Pancreas (tissue), 10 donors: ENCODE data around the gene KAT2A. TPM values are rescaled to one million over a fixed set of nuclear protein-coding genes. Genes with fewer than 3 reads are reported as not detected.

ENCODE experiments used
- ATAC-seq, 4 donors: fragments of 200-7000 bp; cut with Tn5 transposase; one replicate each; pipeline versions ENCODE4 v1.8.0 to v1.9.1; 2020; ENCODE audit warnings: mild to moderate bottlenecking in 4 of 4, moderate library complexity in 4 of 4
- DNase-seq, 6 donors: peaks; one replicate each; pipeline ENCODE4 v3.0.0-alpha.2; 2020
- FAIRE-seq: peaks from 2 replicates; lab custom pipeline; 2012; peaks lifted over from hg19 to GRCh38; lab: Jason Lieb, UNC
- H3K27ac ChIP-seq, 4 donors: fragments of 200-600 bp; sonication (generic); 1 replicate in 3 of 4; 2 replicates in 1 of 4; pipeline versions ENCODE4 v1.5.0 to v1.8.0; 2020
- H3K27me3 ChIP-seq, 4 donors: fragments of 200-600 bp; one replicate each; pipeline ENCODE4 v1.8.0; 2021
- H3K36me3 ChIP-seq, 3 donors: fragments of 200-600 bp; sonication (generic) in 1 of 3; one replicate each; pipeline versions ENCODE4 v1.5.0 to v1.8.0; 2020 to 2021
- H3K4me1 ChIP-seq, 3 donors: fragments of 200-600 bp; one replicate each; pipeline ENCODE4 v1.8.0; 2021
- H3K4me3 ChIP-seq, 4 donors: fragments of 200-600 bp; sonication (generic) in 2 of 4; one replicate each; pipeline versions ENCODE4 v1.5.0 to v1.8.0; 2020 to 2021
- H3K9me3 ChIP-seq, 4 donors: fragments of 200-600 bp; one replicate each; pipeline ENCODE4 v1.8.0; 2021
- CTCF ChIP-seq, 4 donors: fragments of 200-600 bp; sonication (generic) in 3 of 4; IDR thresholded peaks; one replicate each; pipeline versions ENCODE4 v1.5.0 to v1.8.0; 2021; ENCODE audit warnings: antibody characterized with exemption in 4 of 4
- WGBS, 2 donors: extraction: QIAGEN DNeasy Blood & Tissue Kit; methylation state at CpG; one replicate each; pipeline ENCODE4 v1.1.7; 2013; 5-methylcytosine and 5-hydroxymethylcytosine counted together
- intact Hi-C, 3 donors: fragments of 100-400 bp; cut with DNase I; formaldehyde crosslinking; loops; one replicate each; pipeline versions ENCODE4 v1.11.1 to v1.14.2; 2022
- polyA plus RNA-seq, 2 donors: library from polyadenylated mRNA; stranded (reverse); fragments of 200-250 nt; gene quantifications; one replicate each; pipeline ENCODE4 v1.2.3, GENCODE V29; 2013
- total RNA-seq, 6 donors: library from RNA; stranded (reverse); fragmentation: NEBNext Ultra II Directional in 4 of 6; extraction: Animal tissue kit (Norgen Biotek cat#: 25700) in 4 of 6; gene quantifications; one replicate each; pipeline versions ENCODE4 v1.2.1 to v1.2.4, GENCODE V29; 2021 to 2023
- donor health status: healthy with polysubstance abuse.
- donor health status: DM: no; HTN: no; CAD: no; lungs with moderate emphysema.
- donor health status: DM: no; HTN: no; CAD: no.
- donor health status: control.
- donor health status: control.
- donor health status: Bipolar disorder and iron deficiency.
- donor health status: DM: yes; HTN: yes; CAD: no.
- donor health status: DM: no; HTN: no; CAD: no.
- donor health status: DM: no; HTN: no; CAD: no.
- donor health status: DM: yes; HTN: yes; CAD: no.

KAT2A gene
- total and polyA plus RNA-seq, 8 donors = 17.5 to 158 (median 25.2) TPM

GRCh38 chr17:42088736-42089135 lies 32.4 kb downstream of the KAT2A start:
- no peak for ATAC-seq

DNA sequence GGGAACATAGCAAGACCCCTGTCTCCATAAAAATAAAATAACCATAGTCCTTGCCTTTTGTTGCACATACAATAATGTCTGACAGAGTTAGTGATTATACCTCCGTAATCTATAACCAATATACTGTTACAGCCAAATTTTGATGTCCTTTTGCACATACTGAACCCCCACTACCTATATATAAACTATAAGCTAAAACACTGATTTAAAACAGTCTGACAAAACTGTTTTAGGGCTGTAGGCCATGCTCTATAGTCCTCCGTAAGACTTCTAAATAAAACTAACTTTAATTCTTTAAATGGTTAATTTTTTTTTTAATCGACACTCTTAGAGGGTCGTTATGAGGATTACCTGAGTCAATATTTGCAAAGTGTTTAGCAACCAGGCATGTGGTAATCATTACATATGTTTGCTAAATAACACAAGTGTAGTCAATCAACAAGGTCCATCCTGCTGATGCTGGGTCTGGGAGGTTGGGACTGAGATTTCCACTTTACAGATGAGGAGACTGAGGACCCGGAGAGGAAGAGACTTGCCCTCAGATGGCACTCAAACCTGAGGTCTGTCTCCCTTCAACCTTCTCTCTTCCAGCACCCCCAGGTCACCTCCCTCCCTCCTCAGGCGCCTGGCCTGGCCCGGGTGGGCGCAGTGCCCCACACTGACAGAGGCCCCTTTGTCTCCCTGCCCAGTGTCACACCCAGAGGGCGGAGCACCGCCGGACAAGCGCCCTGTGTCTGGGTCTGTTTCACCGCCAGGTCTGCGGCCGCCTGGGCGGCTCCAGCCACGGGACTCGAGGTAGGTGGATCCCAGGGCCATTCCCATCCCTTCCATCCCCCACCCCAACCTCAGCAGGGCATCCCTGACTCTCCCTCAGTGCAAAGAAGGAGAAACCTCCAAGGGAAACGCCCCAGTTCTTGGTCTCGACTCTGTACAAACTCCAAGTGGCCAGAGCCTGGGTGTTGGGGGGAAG lies 33.1 kb downstream of the KAT2A start:
- intact Hi-C loops = no loop called here
- peak in 2 of 4 donors; percentile 61 to 64 for ATAC-seq
- DNase-seq = peak in 1 of 6 donors; percentile 14
- no peak for FAIRE-seq
- 37 to 40% methylated on average over 20 of the region's 20 CpGs for WGBS, 2 donors
- H3K4me3 ChIP-seq = no peak overlapping the region
- no peaks in the 10 kb centered on the region for H3K4me1 ChIP-seq
- H3K27me3 ChIP-seq = no peaks in the 10 kb centered on the region
- no peaks in the 10 kb centered on the region for H3K9me3 ChIP-seq
- H3K36me3 ChIP-seq = no peaks in the 10 kb centered on the region
- TF ChIP-seq CTCF (IDR thresholded peaks at IDR 0.05) = no peak
- H3K27ac ChIP-seq = no peak overlapping the region

More at GRCh38 chr17:42088736-42089135, 32.4 kb downstream of the KAT2A start:
- Histone ChIP-seq H3K27me3 (no peaks in the 10 kb centered on the region), H3K4me1 (no peaks in the 10 kb centered on the region), H3K4me3 (no peak overlapping the region), H3K9me3 (no peaks in the 10 kb centered on the region), H3K36me3 (no peaks in the 10 kb centered on the region), H3K27ac (no peak overlapping the region)
- no peak for TF ChIP-seq CTCF (IDR thresholded peaks at IDR 0.05)
- intact Hi-C loops = no loop called here
- FAIRE-seq (no peak), DNase-seq (no peak)
- WGBS, 2 donors = 74 to 82% methylated on average over 8 of the region's 8 CpGs

- no peak overlapping the region for H3K27ac ChIP-seq
- ATAC-seq (no peak), DNase-seq (no peak), FAIRE-seq (no peak)
- H3K4me3 ChIP-seq = no peak overlapping the region
- no peaks in the 10 kb centered on the region for H3K36me3 ChIP-seq
- 67 to 76% methylated on average over 7 of the region's 7 CpGs for WGBS, 2 donors
- TF ChIP-seq CTCF (IDR thresholded peaks at IDR 0.05) = no peak
- intact Hi-C loops = no loop called here
- no peaks in the 10 kb centered on the region for H3K27me3 ChIP-seq
- no peaks in the 10 kb centered on the region for H3K9me3 ChIP-seq
- H3K4me1 ChIP-seq = no peaks in the 10 kb centered on the region
Observed at GRCh38 chr17:42087042-42087701, 34.0 kb downstream of the KAT2A start.

GRCh38 chr17:42081516-42082129 lies 39.5 kb downstream of the KAT2A start:
- H3K27me3 ChIP-seq = no peaks in the 10 kb centered on the region
- no peaks in the 10 kb centered on the region for H3K36me3 ChIP-seq
- no peak overlapping the region for H3K4me3 ChIP-seq
- intact Hi-C loops = no loop called here
- WGBS, 2 donors = 80 to 89% methylated on average over 9 of the region's 9 CpGs
- no peaks in the 10 kb centered on the region for H3K4me1 ChIP-seq
- no peak for TF ChIP-seq CTCF (IDR thresholded peaks at IDR 0.05)
- FAIRE-seq (no peak), DNase-seq (no peak), ATAC-seq (no peak)
- no peaks in the 10 kb centered on the region for H3K9me3 ChIP-seq
- no peak overlapping the region for H3K27ac ChIP-seq
